ENCODE data around the gene TRPV6.

Gene TRPV6

DNA sequence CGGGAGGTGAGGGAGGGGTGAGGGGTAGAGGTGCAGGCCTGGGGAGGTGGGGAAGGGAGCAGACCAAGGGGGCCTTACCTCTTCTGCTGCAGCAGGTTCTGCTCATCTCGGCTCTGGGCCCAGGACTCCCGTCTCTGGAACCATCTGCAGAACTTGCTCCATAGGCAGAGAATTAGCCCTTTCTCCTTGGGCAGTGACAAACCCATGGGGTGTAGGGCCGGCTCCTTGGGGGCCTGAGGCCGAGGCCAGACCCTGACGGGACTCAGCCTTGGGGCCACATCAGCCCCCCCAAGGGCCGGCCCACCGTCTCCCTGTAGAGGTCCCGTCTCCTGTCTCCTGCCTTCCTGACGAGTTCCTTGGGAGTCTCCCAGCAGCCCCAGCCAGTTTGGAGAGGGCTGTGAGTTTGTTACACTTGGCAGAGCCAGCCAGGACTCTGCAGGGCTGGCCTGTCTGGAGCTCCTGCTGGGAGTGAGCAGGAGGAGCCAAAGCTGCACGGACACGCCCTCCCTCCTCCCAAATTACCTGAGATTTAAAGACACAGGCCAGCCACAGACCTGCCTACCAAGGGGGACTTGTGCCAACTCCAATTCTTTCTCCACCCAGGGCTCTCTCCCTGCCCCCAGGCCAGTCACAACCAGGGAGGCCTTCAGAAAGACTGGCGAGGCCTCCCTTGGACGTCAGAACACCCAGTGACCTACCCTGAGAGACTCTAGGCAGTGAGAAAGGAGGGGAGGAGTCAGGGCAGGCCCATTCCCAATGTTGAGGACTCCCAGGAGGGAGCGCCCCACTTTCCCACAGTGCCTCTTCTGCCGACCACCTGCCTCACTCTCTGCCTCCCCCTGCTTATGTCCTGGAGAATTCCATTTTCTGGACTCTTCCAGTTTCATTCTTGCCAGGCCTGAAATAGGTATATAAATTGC is at the start of gene TRPV6:
TSS of gene TRPV6 (minus strand) at position 435 of the 920 bp plus-strand sequence.
- no peak for DNase-seq (ENCODE audit: low read depth)

DNA sequence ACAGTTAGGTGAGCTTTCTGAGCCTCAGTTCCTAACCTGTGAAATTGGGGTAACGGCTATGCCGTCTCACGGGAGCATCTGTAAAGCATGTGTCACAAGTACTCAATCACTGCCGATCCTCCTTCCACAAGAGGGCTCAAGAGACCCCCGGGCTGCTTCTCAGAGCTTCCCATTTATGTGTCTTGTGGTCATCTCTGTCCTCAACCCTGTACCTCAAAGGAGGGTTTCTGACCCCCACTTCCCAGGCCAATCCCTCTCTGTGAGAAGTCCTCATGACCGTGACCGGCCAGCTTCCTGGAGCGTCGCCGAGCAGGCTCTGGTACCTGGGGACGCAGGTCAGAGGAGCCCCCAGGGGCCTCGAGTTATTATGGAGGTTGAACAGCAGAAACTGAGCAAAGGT is 48.5 kb upstream of the TRPV6 start:
- DNase-seq (ENCODE audit: low read depth): no peak

DNA sequence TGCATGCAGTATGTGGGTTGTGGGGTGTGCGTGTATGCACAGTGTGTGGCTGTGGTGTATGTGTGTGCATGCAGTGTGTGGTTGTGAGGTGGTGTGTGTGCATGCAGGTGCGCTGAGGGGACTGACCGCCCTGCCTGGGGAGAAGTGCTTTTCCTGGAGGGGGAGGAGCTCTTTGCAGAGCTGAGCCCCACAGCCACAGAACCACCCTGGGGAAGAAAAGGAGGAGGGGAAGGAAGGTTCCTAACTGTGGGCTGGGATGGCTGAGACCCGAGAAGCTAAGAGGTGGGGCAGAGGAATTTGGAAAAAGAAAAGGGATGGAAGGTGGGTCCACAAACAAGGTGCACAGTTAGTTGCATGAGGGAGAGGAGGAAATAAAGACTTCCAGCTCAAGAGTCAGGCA is 48.1 kb upstream of the TRPV6 start, which contains the start of gene TRPV5:
TSS of gene TRPV5 (minus strand) at position 123 of the 400 bp plus-strand sequence. CDS start 287 bp downstream, outside the sequence.
- no peak for DNase-seq (ENCODE audit: low read depth)

DNA sequence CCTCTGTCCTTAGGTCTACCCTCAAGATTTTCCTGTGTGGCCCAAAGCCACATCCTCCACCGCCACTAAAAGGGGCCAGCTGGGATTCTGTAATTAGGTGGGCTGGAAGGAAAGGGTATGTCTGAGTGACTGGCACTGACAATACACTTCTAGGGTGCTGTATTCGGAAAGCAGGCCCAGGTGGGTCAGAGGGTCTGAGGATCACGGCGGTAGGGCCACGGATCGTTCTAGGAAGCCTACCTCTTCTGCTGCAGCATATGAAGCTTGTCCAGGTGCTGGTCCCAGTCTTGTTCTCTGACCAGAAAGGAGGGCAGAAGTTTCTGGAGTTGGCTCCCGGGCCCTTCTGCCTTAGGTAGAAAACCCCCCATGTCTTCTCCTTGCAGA is 47.5 kb upstream of the TRPV6 start:
- no peak for DNase-seq (ENCODE audit: low read depth)

DNA sequence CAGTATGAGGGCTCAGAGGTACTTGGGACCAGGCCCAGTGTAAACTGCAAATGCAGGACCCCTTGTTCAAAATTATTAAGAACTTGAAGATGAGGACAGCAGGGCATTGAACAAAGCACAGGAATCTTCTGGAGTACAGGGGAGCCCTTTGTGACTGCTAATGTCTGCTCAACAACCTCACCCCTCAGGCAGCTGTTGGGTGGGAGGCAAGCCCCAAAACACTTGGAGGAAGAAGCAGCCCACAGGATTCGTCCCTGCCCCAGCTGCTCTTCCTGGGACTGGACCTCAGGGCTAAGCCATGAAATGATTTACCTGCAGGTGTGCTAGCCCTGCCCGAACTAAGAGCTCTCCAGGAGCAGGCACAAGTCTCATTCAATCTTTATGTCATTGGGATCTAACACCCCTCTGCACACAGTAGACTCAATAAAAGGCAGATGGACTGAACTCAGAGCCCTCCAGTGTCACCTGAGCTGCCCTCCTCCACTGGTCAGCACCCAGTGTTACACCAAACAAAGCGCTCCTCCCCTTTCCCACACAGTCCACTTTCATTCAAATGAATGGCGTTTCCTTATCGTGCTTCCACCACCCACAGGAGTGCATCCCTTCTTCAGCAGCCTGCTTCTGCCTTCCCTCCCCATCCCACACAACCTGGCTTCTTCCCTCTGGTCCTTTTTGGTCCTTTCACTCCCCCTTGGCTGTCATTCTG is 47.0 kb upstream of the TRPV6 start:
- no peak for DNase-seq (ENCODE audit: low read depth)

DNA sequence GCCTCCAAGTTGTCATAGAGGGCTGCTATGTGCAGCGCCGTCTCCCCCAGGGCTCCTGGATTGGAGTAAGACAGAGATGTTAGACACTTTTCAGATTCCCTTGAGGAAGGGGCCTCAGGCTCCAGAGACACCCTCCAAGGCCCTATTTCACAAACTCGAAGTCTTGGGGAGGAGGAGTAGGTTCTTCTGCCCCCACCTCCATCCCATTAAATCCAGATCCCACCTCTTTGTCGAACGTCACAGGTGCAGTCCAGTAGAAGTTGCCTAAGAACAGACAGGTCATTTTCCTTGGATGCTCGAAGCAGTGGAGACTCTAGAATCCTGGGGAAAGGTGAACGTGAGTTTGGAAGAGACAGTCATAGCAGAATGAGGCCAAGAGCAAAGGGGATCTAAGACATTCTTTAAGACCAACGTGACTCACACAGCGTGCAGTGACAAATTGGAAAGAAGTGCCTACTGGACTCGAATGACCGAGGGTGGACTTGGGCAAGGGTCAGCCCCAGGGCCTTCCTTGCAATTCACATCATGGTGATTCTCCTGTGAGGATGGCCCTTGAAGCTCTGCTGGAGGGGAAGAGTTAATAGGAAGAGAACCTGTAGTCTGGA is 44.7 kb upstream of the TRPV6 start:
- DNase-seq (ENCODE audit: low read depth): no peak

DNA sequence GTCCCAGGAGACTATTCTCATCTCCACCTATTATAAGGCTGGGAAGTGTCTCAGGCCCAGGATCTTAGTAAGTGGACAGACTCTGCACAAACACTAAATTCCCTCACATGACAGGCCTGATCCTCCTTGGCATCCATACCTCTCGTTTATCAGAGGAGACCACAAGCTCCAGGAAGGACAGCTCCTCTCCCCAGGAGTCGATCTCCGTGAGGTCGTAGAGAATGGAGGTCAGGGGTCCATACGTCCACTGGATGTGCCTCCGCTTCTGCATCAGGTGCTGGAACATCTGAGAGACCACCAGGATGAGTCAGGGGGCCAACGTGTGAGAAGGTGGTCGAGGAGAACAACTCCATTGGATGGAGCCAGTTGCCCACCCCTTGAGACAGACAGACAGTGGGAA is 42.4 kb upstream of the TRPV6 start:
- no peak for DNase-seq (ENCODE audit: low read depth)

DNA sequence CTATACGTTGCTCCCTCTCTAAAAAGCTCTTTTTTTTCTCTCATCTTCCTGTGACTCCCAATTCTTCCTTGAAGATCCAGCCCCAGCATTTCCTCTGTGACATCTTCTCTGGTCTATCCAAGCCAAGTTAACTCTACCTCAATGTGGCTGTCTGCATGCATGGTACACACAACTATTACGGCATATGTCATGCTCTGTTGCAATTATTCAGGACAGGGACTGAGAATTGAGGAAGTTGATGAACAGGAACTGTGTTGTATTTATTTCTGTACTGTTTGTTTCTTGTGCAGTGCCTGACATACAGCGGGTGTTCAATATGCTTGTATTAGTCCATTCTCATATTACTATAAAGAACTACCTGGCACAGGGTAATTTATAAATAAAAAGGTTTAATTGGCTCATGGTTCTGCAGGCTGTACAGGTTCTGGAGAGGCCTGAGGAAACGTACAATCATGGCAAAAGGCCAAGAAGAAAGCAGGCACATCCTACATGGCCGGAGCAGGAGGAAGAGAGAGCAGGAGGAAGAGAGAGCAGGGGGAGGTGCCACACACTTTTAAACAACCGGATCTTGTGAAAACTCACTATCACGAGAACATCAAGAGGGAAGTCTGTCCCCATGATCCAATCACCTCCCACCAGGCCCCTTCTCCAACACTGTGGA is 41.7 kb upstream of the TRPV6 start:
- no peak for DNase-seq (ENCODE audit: low read depth)

DNA sequence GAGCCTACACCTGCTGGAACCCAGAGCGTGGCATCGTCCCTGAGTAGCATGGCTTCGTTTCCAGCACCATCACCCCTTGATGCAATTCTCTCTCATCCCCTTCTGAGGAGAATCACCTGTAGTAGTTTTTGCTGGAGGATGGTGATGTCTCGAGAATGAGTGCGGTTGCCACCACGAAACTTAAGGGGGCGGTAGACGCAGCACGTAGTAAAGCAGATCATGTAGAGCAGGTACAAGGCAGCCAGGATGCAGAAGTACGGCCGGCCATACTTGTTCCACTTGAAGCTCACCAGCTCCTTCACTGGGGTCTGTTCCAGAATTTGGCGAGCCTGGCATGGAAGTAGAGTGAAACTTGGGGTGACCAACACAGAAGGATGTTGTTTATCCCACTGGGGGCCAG is 39.9 kb upstream of the TRPV6 start:
- DNase-seq (ENCODE audit: low read depth): no peak

DNA sequence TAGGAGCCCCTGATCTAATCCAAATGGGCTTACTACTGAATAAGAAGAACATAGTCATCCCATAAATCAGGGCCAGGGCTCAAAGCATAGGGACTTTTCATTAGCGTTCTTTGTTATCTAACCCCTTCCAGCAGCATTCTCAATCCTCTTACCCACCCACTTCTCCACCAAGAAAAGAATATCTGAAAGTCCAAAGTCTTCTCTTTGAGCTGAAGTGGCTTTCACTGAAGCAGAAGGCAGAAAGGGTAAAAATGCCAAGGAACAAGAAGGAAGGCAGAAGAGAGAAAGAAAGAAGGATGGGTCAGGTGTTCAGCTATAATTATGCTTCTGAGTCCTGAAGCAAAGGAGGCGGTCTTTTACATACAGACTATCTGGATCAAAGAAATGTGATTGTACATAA is 37.8 kb upstream of the TRPV6 start:
- no peak for DNase-seq (ENCODE audit: low read depth)

DNA sequence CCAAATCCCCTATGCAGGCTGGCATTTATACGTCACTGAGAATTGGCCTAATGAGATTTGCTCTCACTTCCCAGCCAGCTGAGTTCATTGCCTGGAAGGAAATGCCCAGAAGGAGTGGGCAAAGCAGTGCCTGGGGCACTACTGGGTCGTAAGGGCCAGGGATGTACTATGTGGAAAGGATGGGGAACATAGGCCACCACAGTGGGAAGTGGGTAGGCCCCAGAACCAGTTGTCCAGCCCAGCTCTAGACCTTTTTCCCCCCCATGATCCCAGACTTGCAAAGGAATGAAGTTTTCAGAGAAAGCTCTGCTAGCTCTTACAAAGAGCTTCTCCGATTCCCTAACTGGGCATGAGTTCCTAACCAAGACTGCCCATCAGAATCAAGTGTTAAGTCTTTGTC is 34.1 kb upstream of the TRPV6 start:
- DNase-seq (ENCODE audit: low read depth): no peak

DNA sequence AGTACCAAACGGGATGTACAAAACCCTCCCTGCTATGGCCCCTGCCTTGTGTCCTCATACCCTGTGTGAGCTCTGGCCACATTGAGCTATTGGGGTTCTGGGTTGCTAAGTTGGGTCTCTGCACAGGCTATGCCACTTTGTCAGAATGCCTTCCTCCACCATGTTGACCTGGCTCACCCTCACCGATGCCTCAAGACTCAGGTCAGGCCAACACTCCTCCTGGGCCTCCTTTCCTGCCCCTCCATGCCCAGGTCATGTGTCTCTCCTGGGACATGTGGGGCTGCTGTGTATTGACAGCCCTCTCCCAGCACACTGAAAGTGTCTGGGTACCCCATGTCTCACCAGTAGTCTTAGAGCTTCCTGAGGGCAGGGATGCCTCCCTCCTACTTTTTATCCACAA is 33.4 kb upstream of the TRPV6 start:
- DNase-seq (ENCODE audit: low read depth): no peak

DNA sequence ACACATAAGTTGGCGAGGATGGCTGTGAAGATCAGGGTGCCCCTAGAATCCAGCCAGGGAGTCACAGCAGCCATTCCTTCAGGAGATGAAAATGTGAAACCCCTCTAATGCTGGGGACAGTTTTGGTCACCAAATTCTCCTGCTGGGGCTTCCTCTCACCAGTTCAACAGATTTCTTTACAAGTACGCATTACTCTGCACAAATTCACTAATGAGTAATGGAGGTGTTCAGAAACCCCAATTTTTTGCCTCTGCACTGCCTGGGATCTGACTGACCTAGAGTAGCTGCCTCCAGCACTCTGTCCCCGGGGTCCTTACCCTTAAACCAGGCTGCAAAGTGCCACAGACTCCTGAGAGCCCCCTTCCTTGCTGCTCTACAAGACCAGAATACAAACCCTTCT is 31.9 kb upstream of the TRPV6 start:
- DNase-seq (ENCODE audit: low read depth): no peak

DNA sequence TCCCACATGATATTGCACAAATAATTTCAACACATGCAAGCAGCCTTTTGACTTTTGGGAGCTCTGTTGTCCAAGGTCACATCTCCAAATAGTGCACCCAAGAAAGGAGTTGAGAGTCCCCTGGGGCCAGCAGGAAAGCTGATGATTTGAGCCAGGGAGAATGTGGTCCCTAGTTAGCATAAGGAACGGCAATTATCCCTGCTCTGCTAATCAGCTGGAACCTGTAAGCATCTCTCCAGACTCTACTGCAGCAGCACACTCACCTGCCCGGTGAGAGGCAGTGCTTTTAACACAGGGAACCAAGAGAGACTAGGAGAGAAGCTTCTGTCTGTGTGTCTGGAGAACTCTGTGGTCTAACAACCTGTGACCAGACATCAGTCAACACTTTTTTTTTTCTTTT is 31.0 kb upstream of the TRPV6 start:
- DNase-seq (ENCODE audit: low read depth): no peak

DNA sequence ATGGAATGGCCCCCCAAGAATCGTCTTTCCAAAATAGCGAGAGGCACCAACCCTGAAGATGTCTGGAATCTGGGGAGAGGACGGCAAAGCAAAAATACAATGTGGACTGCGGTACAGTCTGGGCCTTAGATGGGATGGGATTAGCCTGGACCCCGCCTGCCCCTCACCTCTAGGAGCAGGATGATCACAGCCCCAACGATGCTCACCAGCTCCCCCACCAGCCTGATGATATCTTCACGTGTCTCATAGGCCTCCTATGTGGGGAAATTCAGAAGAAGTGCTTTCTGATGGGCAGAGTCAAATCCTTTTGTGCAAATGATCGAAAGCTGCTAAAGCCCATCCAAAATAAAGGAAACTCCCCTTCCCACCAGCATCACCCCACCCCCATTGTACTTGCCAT is 29.8 kb upstream of the TRPV6 start:
- DNase-seq (ENCODE audit: low read depth): no peak

DNA sequence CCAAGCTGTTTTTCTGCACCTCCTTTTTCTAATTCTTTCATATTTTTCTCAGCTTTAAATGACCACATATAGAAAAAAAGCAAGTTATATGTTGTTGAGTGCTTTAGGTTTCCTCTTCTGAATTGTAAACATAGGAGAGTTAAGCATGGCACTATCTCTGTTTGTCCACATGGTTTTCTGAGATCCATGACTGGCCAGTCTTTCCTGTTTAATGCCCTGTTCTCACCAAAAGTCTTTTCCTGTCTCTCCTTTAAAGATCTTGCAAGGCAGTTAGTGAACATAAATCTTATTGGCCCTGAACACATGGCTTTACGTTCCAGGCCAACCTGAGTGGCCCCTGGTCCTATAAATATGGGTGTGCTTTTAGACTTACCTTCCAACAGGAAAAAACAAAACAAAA is 28.6 kb upstream of the TRPV6 start:
- no peak for DNase-seq (ENCODE audit: low read depth)

DNA sequence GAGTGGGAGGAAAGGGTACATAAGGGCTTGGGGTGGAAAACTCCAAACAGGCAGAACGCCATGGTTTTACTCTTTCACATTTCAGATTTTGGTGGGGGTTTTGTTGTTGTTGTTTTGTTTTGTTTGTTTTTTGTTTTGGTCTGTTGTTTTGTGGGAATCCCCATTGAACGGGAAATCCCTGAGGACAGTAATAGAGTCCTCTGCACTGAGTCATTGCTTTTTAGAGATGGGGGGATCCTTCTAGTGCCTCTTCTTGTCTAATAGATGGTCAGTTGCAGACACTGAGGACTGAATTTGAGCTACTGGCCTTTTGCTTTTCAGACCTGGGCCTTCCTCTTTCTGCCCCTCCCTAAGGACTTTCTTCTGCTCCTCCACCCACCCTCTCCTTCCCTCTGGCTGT is 28.0 kb upstream of the TRPV6 start:
- DNase-seq (ENCODE audit: low read depth): no peak

DNA sequence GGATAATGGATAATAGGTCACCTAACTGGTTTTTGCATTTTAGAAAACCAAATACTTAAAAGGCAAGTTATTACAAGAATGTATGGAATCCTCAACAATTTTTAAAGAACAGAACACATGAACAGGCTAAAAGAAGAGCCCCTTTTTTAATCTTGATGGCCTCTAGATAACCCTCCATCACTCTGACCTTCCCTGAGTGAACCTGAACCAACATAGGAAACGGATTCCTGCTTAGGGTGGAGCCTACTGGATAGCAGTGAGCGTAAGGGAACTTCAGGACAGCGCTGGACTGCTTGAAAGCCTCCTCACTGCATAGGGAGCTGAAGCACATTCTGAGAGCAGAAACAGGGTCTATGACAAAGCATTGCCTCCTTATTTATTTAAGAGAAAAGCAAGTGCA is 27.5 kb upstream of the TRPV6 start:
- DNase-seq (ENCODE audit: low read depth): peak; percentile 1

DNA sequence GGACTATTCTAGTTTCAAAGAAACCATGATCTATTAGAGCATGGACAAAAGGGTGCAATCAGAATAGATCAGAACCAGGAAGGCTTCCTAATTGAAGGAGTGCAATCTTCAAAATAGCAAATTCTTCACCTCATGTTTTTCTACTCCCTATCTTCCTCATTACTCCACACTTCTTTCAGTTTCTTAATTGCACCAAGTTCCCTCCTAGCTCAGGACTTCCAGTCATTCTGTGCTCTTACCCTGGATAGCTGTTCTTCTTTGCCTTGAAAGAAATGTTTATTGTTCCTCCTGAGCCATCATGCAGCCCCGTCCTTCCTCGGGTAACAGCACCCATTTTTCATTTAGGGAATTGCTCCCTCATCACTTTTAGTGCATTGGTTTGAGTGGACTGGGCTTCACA is 24.9 kb upstream of the TRPV6 start:
- no peak for DNase-seq (ENCODE audit: low read depth)

DNA sequence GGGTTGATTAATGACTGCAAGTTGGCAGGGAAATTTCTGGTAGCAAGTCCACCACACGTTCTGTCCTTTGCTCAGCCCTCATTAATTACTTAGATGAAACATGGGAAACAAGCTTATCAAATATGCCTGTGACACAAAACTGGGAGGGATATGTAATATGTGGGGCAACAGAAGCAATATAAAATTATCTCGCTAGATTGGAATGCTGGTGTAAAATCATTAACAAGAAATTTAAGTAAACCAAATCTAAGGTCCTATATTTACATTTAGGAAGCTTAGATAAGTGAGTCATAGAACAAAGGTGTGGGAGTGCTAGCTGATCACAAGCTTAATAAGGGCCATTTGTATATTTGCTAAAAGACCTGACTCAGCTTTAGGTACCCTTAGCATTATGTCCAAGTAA is 24.5 kb upstream of the TRPV6 start:
- peak; percentile 1 for DNase-seq (ENCODE audit: low read depth)

DNA sequence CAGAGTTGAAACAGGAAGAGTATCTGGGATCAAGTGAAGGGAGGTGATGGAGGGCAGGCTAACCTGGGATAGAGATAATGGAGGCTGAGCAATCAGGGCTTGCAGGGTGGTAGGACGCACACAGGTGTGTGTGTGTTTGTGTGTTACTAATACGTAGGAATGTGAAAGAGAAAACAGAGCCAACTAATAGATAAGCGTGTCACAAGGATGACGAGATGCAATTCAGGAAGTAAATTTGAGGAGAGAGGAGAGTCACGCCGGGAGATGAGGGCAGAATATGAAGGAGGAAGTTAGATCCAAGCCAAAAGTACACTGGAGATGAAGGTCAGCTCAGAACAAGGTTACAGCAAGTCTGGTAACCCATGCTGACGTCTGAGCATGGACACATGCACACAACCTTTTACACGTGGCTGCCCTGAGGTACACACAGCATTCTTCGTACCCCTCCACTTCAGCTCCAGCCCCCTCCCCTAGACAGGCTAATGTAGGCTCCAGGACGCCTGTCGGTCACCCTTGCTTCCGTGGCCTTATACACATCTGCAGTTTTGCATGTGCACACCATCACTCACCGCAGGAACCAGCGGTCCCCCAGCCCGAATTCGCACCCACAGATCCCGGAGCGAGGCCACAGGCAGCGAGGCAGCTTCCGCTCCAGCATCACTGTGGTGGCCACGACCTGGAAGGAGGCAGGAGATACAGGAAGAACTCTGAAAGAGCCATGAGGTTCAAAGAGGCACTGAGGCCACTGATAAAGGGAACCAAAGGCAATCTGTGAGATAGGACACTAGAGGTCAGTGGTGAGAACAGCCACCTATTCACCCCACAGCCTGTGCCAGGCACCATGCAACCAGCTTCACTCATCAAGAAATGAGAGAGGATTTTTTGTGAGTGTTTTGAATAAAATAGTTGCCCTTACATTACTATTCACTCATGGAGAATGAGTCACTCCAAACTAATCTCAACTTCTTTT is 23.7 kb upstream of the TRPV6 start:
- DNase-seq (ENCODE audit: low read depth): peak; percentile 3

Measured in iris pigment epithelial cell (primary cell).